OCI-LY3 (cell line): ENCODE data around the gene MINK1.

Experiments
- CTCF ChIP-seq: fragments of 200-600, 300-600 bp; sonication (generic); IDR thresholded peaks from 2 replicates; pipeline ENCODE4 v1.5.1; 2014; ENCODE audit warnings: antibody characterized with exemption, low read length, low read depth
- EZH2phosphoT487 ChIP-seq: fragments of 200-600 bp; shearing (Covaris generic); IDR thresholded peaks from 2 replicates; pipeline ENCODE4 v1.6.1; 2018; ENCODE audit warnings: antibody characterized with exemption, mixed run types, low read depth

GRCh38 chr17:4920351-4921048, 87.4 kb downstream of the MINK1 start:
- TF ChIP-seq CTCF: no peak
- no peak for TF ChIP-seq EZH2phosphoT487
